Vagina (tissue), 2 donors: ENCODE measurements around the gene TCF4.

Experiments
- POLR2A ChIP-seq, 2 donors: fragments of 450-650 bp; IDR thresholded peaks; one replicate each; pipeline ENCODE4 v1.6.1; 2017; ENCODE audit warnings: antibody characterized with exemption in 2 of 2, mild to moderate bottlenecking in 2 of 2, moderate library complexity in 2 of 2
- TF ChIP-seq, protein P1 (sequence below), 3 experiments: fragments of 450-650 bp in 2 of 3; fragments of 200-600 bp in 1 of 3; sonication (generic) in 1 of 3; IDR thresholded peaks; one replicate each; pipeline ENCODE4 v1.5.1; 2017 to 2019; ENCODE audit warnings: antibody characterized with exemption in 3 of 3, mild to moderate bottlenecking in 2 of 3, moderate library complexity in 2 of 3

DNA sequence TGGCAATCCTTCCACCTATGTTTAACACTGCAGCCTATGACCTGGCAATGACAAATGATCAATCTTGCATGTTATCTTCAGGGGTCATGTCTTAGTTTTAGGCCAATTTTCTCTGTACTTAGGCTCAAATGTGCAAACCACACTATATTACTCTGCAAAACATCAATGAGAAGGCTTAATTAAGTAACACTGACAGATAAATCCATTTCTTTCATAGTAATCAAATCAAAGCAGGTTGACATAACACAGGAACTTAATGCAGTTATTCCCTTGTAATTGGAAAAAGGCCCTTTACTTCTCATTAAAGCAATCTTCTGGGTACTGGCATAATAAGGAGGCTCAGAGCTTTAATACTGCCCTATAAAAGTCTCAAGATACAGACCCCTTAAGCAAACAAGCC is 114.4 kb downstream of the TCF4 start:
- TF ChIP-seq, protein P1, sequence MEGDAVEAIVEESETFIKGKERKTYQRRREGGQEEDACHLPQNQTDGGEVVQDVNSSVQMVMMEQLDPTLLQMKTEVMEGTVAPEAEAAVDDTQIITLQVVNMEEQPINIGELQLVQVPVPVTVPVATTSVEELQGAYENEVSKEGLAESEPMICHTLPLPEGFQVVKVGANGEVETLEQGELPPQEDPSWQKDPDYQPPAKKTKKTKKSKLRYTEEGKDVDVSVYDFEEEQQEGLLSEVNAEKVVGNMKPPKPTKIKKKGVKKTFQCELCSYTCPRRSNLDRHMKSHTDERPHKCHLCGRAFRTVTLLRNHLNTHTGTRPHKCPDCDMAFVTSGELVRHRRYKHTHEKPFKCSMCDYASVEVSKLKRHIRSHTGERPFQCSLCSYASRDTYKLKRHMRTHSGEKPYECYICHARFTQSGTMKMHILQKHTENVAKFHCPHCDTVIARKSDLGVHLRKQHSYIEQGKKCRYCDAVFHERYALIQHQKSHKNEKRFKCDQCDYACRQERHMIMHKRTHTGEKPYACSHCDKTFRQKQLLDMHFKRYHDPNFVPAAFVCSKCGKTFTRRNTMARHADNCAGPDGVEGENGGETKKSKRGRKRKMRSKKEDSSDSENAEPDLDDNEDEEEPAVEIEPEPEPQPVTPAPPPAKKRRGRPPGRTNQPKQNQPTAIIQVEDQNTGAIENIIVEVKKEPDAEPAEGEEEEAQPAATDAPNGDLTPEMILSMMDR (IDR thresholded peaks at IDR 0.05) = no peak
- TF ChIP-seq POLR2A (IDR thresholded peaks at IDR 0.05) = no peak
